Measurements from ENCODE around the gene RILP.

Gene RILP

DNA sequence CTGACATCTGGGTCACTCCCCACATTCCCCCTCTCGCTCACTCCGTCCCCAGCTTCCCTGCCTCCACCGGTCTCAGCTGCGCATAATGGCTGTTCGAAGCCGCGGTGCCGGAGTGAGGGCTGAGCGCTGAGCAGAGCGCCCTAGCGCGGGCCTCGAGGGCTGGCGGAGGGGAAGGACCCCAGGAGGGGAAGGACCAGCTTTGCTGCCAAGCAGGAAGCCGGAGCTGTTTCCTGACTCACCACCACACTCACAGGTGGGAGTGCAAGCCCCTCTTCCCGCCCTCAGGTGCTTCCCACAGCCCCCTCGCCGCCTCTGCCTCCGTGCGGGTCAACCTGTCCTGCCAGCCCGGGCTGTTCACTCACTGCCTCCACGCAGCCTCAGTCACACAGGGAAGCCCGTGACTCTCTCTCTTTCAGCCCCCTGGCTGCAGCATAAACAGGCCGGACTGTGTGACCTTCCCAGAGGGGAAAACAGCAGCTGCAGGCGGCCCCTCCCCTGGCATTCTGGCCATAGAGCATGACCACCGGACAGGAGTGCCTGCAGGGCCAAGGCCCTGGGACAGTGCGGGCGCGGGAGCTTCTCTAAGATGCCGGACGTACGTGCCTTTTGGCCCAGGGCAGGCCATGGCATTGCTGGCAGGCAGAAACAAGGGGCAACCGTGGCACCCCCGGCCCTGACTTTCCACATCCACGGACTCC, 44.7 kb downstream of the RILP start:
- DNase-seq (ENCODE audit: low read depth in 2 of 2) = no peak

DNA sequence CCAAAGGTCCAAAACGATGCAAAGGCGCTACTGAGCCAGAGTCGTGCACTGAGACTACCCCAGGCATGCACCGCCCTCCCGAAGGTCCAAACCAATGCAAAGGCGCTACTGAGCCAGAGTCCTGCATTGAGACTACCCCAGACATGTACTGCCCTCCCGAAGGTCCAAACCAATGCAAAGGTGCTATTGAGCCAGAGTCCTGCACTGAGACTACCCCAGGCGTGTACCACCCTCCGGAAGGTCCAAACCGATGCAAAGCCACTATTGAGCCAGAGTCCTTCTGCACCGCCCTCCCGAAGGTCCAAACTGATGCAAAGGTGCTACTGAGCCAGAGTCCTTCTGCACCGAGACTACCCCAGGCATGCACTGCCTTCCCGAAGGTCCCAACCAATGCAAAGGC, 48.1 kb downstream of the RILP start:
- no peak for DNase-seq (ENCODE audit: low read depth in 2 of 2)

DNA sequence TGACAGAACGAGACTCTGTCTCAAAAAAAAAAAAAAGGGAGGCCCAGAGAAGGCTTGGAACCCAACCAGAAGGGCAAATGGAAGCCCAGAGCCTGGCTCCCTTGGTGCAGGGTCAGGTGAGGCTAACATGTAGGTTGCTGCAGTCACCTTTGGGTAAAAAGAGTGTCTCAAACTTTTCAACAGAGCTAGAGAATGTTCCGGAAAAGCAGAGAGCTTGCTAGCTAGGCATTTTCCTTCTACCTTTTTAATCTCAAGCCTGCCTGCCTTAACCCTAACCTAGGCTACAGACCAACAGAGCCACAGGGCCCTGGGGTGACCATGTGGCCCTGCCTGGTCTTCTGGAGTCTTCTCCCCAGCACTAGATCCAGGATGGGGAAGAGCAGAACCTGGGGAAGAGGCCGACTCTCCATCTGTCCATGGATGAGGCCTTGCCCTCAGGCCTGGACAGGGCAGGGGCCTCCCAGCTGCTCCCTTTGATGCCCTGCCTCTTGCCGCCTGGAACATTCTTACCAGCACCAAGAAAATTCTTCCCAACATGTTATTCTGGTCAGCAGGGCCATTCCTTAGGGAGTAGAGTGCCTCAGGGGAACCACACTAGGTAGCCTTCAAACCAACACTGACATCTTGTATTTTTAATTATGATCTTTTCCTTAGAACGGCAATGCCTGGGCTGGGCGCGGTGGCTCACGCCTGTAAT, 51.1 kb downstream of the RILP start:
- no peak for DNase-seq (ENCODE audit: low read depth in 2 of 2)

DNA sequence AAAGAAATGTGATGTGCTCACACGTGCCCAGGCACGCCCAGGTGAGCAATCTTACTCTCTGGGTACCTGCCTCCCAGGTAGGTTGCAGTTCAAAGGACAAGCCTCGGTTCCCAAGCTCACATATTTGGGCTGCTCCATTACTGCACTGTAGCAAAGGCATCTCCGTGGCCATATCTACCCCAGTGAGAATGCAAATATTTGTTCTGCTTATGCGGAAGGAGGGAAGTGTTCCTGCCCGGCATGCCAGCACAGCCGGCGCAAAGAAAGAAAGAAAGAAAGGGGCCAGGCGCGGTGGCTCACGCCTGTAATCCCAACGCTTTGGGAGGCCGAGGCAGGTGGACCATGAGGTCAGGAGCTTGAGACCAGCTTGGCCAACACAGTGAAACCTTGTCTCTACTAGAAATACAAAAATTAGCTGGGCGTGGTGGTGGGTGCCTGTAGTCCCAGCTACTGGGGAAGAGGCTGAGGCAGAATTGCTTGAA, 51.8 kb downstream of the RILP start:
- DNase-seq (ENCODE audit: low read depth in 2 of 2) = no peak

Measured in stimulated activated CD4-positive, alpha-beta T cell treated with anti-CD3 and anti-CD28 coated beads, Interleukin-4, amount 100 ng/mL, for 48 hours (primary cell).